A673 (cell line): ENCODE results near the gene ADGRE1. TPM values are rescaled to one million over a fixed set of nuclear protein-coding genes. Genes with fewer than 3 reads are reported as not detected.

Experiments
- BruUV-seq: library from RNA; stranded (reverse); fragments of 400-500 nt; replicated peaks from 2 replicates; lab custom pipeline; 2021; lab: Mats Ljungman, UMichigan
- CTCF ChIA-PET: fragments of 300-600 bp; sonication (Branson Sonifier 250); formaldehyde crosslinking; loops from one replicate; lab custom pipeline; 2022; ENCODE audit warnings: antibody characterized with exemption; lab: Charles Lee
- POLR2A ChIA-PET: fragments of 300-600 bp; sonication (Branson Sonifier 250); formaldehyde crosslinking; loops from one replicate; lab custom pipeline; 2022; ENCODE audit warnings: antibody characterized with exemption; ENCODE audit not compliant: low non-redundant PET; lab: Charles Lee
- DNase-seq: peaks from one replicate; pipeline ENCODE4 v3.0.0-alpha.2; 2015; ENCODE audit warnings: low spot score
- H3K27ac ChIP-seq: fragments of 200-600 bp; sonication (generic); 2 replicates; pipeline ENCODE4 v1.5.1; 2016; ENCODE audit warnings: mixed run types, low read depth, mild to moderate bottlenecking, mixed read lengths, antibody characterized with exemption, low read length; ENCODE audit not compliant: poor library complexity, severe bottlenecking
- H3K27me3 ChIP-seq: fragments of 200-600 bp; sonication (generic); replicated peaks from 2 replicates; pipeline ENCODE4 v1.6.1; 2017; ENCODE audit warnings: mixed run types, low read depth, mild to moderate bottlenecking, mixed read lengths, antibody characterized with exemption, low read length; ENCODE audit not compliant: insufficient read depth, poor library complexity
- H3K36me3 ChIP-seq: fragments of 200-600 bp; sonication (generic); 2 replicates; pipeline ENCODE4 v1.6.1; 2016; ENCODE audit warnings: mixed run types, mild to moderate bottlenecking, mixed read lengths, antibody characterized with exemption, low read length; ENCODE audit not compliant: insufficient read depth, poor library complexity, severe bottlenecking
- H3K4me1 ChIP-seq: fragments of 200-600 bp; sonication (generic); 2 replicates; pipeline ENCODE4 v1.6.1; 2017; ENCODE audit warnings: mixed run types, mild to moderate bottlenecking, mixed read lengths, antibody characterized with exemption, low read length; ENCODE audit not compliant: insufficient read depth, poor library complexity, severe bottlenecking
- H3K4me3 ChIP-seq: fragments of 200-600 bp; sonication (generic); 2 replicates; pipeline ENCODE4 v1.5.1; 2016; ENCODE audit warnings: low read depth, mixed run types, mild to moderate bottlenecking, mixed read lengths, low read length; ENCODE audit not compliant: poor library complexity, severe bottlenecking
- H3K9me3 ChIP-seq: fragments of 200-600 bp; sonication (generic); 2 replicates; pipeline ENCODE4 v1.6.1; 2016; ENCODE audit warnings: mixed run types, low read depth, mild to moderate bottlenecking, mixed read lengths, antibody characterized with exemption, low read length; ENCODE audit not compliant: poor library complexity, severe bottlenecking
- EZH2 ChIP-seq: fragments of 200-600 bp; sonication (generic); IDR thresholded peaks from 2 replicates; pipeline ENCODE4 v1.6.1; 2017; ENCODE audit warnings: borderline replicate concordance, low read depth, mild to moderate bottlenecking, mixed read lengths, antibody characterized with exemption, low read length; ENCODE audit not compliant: poor library complexity, severe bottlenecking
- intact Hi-C: fragments of 100-400 bp; cut with micrococcal nuclease; formaldehyde crosslinking; loops from one replicate; pipeline ENCODE4 v1.10.0; 2022; ENCODE audit not compliant: unreplicated experiment
- total RNA-seq: library from RNA; stranded (reverse); gene quantifications from 2 replicates; pipeline ENCODE4 v1.2.3, GENCODE V29; 2021
- TF ChIP-seq, protein P1 (sequence below): fragments of 300-800, 200-600 bp; sonication (generic); conservative IDR thresholded peaks from 2 replicates; pipeline ENCODE4 v1.5.1; 2017; ENCODE audit warnings: low read depth, mild to moderate bottlenecking, antibody characterized with exemption, low read length, moderate library complexity, mixed read lengths

The ADGRE1 gene
- total RNA-seq, 1 experiment from 2014 or later, result not detected

DNA sequence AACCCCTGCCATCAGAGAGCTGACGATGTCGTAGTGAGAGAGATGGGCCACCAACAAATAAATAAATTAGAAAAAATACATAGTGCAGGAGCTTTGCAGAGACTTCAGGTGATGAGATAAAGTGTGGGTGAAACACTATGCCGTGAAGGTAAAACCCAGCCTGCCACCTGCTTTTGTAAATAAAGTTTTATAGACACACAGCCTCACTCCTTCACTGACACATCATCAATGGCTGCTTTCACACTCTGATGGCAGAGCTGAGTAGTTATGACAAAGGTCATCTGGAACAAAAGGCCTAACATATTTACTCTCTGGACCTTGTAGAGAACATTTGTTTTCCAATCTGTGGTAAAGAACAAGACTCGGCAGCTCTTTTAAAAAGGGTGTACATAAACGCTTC, 88.8 kb downstream of the ADGRE1 start:
- CTCF ChIA-PET, result no interaction called here
- peaks cover 8% of the 10 kb centered on the region for H3K9me3 ChIP-seq
- BruUV-seq, result no TSS peak

DNA sequence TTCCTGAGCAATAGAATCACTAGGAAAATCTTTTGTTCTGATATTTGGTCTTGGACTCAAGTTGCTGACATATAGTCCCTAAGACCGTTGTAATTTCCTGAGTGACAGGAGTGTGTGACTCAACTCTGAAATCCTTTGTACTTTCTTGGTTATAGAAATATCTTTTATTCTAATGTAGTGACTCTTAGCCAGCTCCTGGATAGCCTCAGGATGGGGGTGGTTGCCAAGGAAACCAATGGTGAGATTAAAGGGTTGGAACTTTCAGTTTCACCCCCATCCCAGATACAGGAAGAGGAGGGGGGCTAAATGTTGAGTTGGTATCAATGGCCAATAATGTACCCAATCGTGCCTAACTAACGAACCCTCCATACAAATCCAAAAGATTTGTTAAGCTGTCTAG, 92.0 kb downstream of the ADGRE1 start:
- no peak for TF ChIP-seq EZH2
- TF ChIP-seq, protein P1, sequence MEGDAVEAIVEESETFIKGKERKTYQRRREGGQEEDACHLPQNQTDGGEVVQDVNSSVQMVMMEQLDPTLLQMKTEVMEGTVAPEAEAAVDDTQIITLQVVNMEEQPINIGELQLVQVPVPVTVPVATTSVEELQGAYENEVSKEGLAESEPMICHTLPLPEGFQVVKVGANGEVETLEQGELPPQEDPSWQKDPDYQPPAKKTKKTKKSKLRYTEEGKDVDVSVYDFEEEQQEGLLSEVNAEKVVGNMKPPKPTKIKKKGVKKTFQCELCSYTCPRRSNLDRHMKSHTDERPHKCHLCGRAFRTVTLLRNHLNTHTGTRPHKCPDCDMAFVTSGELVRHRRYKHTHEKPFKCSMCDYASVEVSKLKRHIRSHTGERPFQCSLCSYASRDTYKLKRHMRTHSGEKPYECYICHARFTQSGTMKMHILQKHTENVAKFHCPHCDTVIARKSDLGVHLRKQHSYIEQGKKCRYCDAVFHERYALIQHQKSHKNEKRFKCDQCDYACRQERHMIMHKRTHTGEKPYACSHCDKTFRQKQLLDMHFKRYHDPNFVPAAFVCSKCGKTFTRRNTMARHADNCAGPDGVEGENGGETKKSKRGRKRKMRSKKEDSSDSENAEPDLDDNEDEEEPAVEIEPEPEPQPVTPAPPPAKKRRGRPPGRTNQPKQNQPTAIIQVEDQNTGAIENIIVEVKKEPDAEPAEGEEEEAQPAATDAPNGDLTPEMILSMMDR, result no peak
- H3K4me1 ChIP-seq, result no peaks in the 10 kb centered on the region
- ChIA-PET CTCF (no interaction called here), POLR2A (no interaction called here)
- no TSS peak for BruUV-seq
- no peak for DNase-seq
- no peak overlapping the region for H3K4me3 ChIP-seq
- no peaks in the 10 kb centered on the region for H3K27me3 ChIP-seq
- intact Hi-C loops, result no loop called here
- peaks cover 8% of the 10 kb centered on the region for H3K9me3 ChIP-seq
- H3K36me3 ChIP-seq, result no peaks in the 10 kb centered on the region
- no peak overlapping the region for H3K27ac ChIP-seq

More for the DNA sequence above, 88.8 kb downstream of the ADGRE1 start:
- Histone ChIP-seq H3K36me3 (no peaks in the 10 kb centered on the region), H3K27ac (no peak overlapping the region), H3K27me3 (no peaks in the 10 kb centered on the region), H3K4me1 (no peaks in the 10 kb centered on the region), H3K4me3 (no peak overlapping the region)
- TF ChIP-seq, protein P1, result no peak
- TF ChIP-seq EZH2, result no peak
- DNase-seq, result no peak
- intact Hi-C loops, result no loop called here
- POLR2A ChIA-PET, result no interaction called here

DNA sequence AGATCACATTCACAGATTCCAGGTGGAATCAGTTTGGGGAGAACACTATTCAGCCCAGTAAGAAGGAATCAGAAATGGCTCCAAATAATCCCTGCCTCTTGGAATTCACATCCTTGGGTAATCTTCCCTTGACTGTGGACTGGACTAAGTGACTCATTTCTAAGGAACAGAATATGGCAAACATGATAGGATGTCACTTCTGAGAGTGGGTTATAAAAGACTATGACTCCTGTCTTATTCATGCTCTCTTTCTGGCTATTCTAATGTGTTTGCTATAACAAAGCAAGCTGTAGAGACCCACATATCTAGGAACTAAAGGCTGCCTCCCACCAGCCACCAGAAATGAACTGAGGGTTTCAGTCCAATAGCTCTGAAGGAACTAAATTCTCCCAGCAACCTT, 96.1 kb downstream of the ADGRE1 start:
- Histone ChIP-seq H3K36me3 (no peaks in the 10 kb centered on the region), H3K4me3 (no peak overlapping the region), H3K27ac (no peak overlapping the region), H3K4me1 (no peaks in the 10 kb centered on the region), H3K9me3 (no peaks in the 10 kb centered on the region), H3K27me3 (no peaks in the 10 kb centered on the region)
- ChIA-PET CTCF (no interaction called here), POLR2A (no interaction called here)
- DNase-seq, result no peak
- intact Hi-C loops, result no loop called here
- no peak for TF ChIP-seq EZH2
- TF ChIP-seq, protein P1, result no peak
- no TSS peak for BruUV-seq
